Peyer's patch (tissue), 4 donors: ENCODE data around the gene KIF4B.

Source experiments
- CTCF ChIP-seq, 6 experiments: fragments of 450-650 bp in 4 of 6; fragments of 200-600 bp in 2 of 6; sonication (generic) in 1 of 6; IDR thresholded peaks; one replicate each; pipeline ENCODE4 v1.5.1; 2017 to 2019; ENCODE audit warnings: antibody characterized with exemption in 6 of 6, mild to moderate bottlenecking in 3 of 6, moderate library complexity in 1 of 6
- POLR2A ChIP-seq, 2 donors: fragments of 450-650 bp; IDR thresholded peaks; one replicate each; pipeline ENCODE4 v1.5.1; 2017; ENCODE audit warnings: antibody characterized with exemption in 2 of 2, mild to moderate bottlenecking in 2 of 2, moderate library complexity in 2 of 2

GRCh38 chr5:155013526-155013925, at the start of gene KIF4B:
- no peak for TF ChIP-seq CTCF (IDR thresholded peaks at IDR 0.05)
- TF ChIP-seq POLR2A (IDR thresholded peaks at IDR 0.05), result no peak
